Kidney epithelial cell (primary cell): ENCODE measurements around the gene LCE3B. TPM values are rescaled to one million over a fixed set of nuclear protein-coding genes. Genes with fewer than 3 reads are reported as not detected.

ENCODE experiments used
- DNase-seq: peaks from one replicate; pipeline ENCODE4 v3.0.0-alpha.2; 2010; ENCODE audit warnings: low read depth
- H3K27me3 ChIP-seq: 2 replicates; pipeline ENCODE4 v1.6.0; 2011; ENCODE audit warnings: low read length; ENCODE audit not compliant: control insufficient read depth, insufficient read depth
- H3K36me3 ChIP-seq: 2 replicates; pipeline ENCODE4 v1.5.1; 2011; ENCODE audit warnings: low read length; ENCODE audit not compliant: control insufficient read depth, insufficient read depth
- H3K4me3 ChIP-seq: 2 replicates; pipeline ENCODE4 v1.5.1; 2011; ENCODE audit warnings: low read depth, mild to moderate bottlenecking, control low read depth, low read length
- CTCF ChIP-seq: IDR thresholded peaks from 2 replicates; pipeline ENCODE4 v1.5.1; 2011; ENCODE audit warnings: mild to moderate bottlenecking, moderate library complexity, low read length, control low read depth, inconsistent platforms; ENCODE audit not compliant: insufficient read depth, poor library complexity, severe bottlenecking
- total RNA-seq: library from RNA; depleted of rRNA; stranded (reverse); fragments of >200 nt; gene quantifications from 2 replicates; pipeline ENCODE4 v1.2.3, GENCODE V29; 2015

Gene LCE3B
- total RNA-seq, 1 donor from 2014 or later: not detected

GRCh38 chr1:152663098-152663497 lies 49.5 kb downstream of the LCE3B start, which contains the start of gene LCE2D:
LCE2D (plus strand) TSS chr1:152663380; CDS start chr1:152664106, 726 bp downstream.
- no peak for DNase-seq
- H3K4me3 ChIP-seq: no peak within 1 kb of the TSS
- no peaks in the 10 kb centered on the region for H3K27me3 ChIP-seq
- no peaks in the 10 kb centered on the region for H3K36me3 ChIP-seq
- TF ChIP-seq CTCF: no peak

Other genes with a start within 250 kb of the LCE3B start
- not detected in 2 replicates for gene CRNN, start 199.5 kb upstream of the LCE3B start, total RNA-seq
- not detected in 2 replicates for gene LCE5A, start 103.0 kb upstream of the LCE3B start, total RNA-seq
- gene CRCT1, start 99.3 kb upstream of the LCE3B start, total RNA-seq: 0.75 TPM in 1 of 2 replicates, not detected in the other
- not detected in 2 replicates for gene LCE3E, start 47.0 kb upstream of the LCE3B start, total RNA-seq
- not detected in 2 replicates for gene LCE3D, start 33.3 kb upstream of the LCE3B start, total RNA-seq
- not detected in 2 replicates for gene LCE3C, start 13.6 kb upstream of the LCE3B start, total RNA-seq
- gene LCE3A, start 9.3 kb downstream of the LCE3B start, total RNA-seq: not detected in 2 replicates
- gene LCE2D, start 49.6 kb downstream of the LCE3B start, total RNA-seq: not detected in 2 replicates
- gene LCE2C, start 61.5 kb downstream of the LCE3B start, total RNA-seq: not detected in 2 replicates
- not detected in 2 replicates for gene LCE2B, start 72.3 kb downstream of the LCE3B start, total RNA-seq
- not detected in 2 replicates for gene LCE2A, start 84.5 kb downstream of the LCE3B start, total RNA-seq
- gene LCE4A, start 94.3 kb downstream of the LCE3B start, total RNA-seq: not detected in 2 replicates
- gene KPRP, start 144.2 kb downstream of the LCE3B start, total RNA-seq: not detected in 2 replicates
- not detected in 2 replicates for gene LCE1F, start 161.3 kb downstream of the LCE3B start, total RNA-seq
- gene LCE1E, start 172.4 kb downstream of the LCE3B start, total RNA-seq: not detected in 2 replicates
- gene LCE1D, start 182.9 kb downstream of the LCE3B start, total RNA-seq: not detected in 2 replicates
- not detected in 2 replicates for gene LCE1C, start 192.8 kb downstream of the LCE3B start, total RNA-seq
- not detected in 2 replicates for gene LCE1B, start 198.2 kb downstream of the LCE3B start, total RNA-seq
- not detected in 2 replicates for gene LCE1A, start 213.7 kb downstream of the LCE3B start, total RNA-seq
- not detected in 2 replicates for gene LCE6A, start 229.0 kb downstream of the LCE3B start, total RNA-seq
- not detected in 2 replicates for gene LCE7A, start 246.2 kb downstream of the LCE3B start, total RNA-seq